ENCODE data around the gene CAMK2N1. TPM values are rescaled to one million over a fixed set of nuclear protein-coding genes. Genes with fewer than 3 reads are reported as not detected.

Gene CAMK2N1
- total and polyA plus RNA-seq, 8 donors: 3.4 to 40.7 (median 6.6) TPM

DNA sequence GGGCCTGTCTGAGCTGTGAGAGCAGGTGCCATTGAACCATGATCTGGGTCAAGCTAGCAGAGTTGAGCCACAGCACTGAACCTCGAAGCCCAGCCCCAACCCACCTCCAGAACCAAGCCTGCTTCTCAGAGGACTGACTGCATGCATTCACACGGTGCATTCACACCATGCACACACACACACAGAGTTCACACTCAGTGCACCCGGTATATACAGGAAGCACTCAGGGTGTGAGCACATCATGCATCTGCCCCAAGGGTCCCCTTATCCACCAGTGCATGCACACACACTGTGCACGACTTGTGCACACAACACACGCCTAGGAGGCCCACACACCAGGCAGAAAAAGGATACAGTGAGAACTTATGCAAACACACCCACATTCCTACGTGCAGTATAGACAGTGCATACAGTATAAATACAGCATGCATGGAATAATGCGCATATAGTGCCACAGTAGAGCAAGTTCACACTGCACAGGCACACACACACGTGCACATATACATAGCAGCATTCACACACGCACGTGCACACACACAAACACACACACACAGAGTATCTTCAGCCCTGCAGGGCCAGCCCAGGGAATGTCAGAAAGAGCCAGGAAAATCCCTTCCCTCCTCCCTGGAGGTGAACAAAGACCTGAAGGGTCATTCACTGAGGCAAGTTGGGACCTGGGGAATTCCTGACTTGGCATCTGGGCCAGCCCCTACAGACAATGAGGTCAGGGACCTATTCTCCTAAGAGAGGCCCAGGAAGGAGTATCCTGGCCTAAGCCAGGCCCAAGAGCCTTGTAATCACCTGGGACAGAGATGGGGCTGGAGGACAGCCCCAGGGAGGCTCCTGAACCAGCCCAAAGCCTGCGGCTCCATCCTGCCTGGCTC, 42.1 kb downstream of the CAMK2N1 start:
- 70 to 80% methylated on average over 11 of the region's 11 CpGs for WGBS, 2 donors
- H3K27me3 ChIP-seq: peaks cover 0 to 5% (median 0%) of the 10 kb centered on the region in 4 donors
- FAIRE-seq (no peak), DNase-seq (no peak), ATAC-seq (peak in 1 of 4 donors; percentile 58)
- no peaks in the 10 kb centered on the region for H3K4me1 ChIP-seq
- intact Hi-C loops (cut with DNase I): no loop called here
- H3K36me3 ChIP-seq: no peaks in the 10 kb centered on the region
- H3K9me3 ChIP-seq: no peaks in the 10 kb centered on the region
- H3K27ac ChIP-seq: no peak overlapping the region
- H3K4me3 ChIP-seq: no peak overlapping the region
- TF ChIP-seq, protein P1, sequence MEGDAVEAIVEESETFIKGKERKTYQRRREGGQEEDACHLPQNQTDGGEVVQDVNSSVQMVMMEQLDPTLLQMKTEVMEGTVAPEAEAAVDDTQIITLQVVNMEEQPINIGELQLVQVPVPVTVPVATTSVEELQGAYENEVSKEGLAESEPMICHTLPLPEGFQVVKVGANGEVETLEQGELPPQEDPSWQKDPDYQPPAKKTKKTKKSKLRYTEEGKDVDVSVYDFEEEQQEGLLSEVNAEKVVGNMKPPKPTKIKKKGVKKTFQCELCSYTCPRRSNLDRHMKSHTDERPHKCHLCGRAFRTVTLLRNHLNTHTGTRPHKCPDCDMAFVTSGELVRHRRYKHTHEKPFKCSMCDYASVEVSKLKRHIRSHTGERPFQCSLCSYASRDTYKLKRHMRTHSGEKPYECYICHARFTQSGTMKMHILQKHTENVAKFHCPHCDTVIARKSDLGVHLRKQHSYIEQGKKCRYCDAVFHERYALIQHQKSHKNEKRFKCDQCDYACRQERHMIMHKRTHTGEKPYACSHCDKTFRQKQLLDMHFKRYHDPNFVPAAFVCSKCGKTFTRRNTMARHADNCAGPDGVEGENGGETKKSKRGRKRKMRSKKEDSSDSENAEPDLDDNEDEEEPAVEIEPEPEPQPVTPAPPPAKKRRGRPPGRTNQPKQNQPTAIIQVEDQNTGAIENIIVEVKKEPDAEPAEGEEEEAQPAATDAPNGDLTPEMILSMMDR (IDR thresholded peaks at IDR 0.05): no peak

DNA sequence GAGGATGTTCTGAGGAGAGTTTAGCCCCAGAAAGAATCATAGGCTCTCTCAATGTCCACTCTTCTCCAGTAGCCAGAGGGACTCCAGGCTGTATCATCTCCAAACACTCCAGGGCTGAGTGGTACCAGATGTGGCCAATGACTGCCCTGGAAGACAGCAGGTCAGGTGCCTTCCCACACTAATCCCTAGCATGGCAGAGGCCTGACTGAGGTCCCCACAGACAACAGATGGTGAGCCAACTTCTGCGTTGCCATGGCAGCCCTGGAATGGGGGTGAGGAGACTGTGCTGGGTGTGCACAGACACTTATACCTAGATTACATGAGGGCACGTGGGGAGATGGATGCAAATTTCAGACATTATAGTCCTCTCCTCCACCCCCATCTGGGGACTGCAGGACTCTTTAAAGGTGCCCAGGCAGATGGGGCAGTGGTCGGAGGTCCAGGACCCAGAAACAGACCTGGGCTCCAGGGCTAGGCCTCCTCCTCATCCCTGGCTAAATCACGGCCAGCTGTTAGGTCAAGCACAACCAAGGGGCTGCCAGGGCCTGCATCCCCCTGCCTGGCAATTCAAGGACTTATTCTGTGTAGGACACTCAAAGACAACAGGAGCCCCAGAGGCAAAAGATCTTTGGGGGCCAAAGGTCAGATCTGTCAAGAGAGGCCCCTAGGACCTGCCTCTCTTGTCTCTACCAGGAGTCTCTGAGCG, 42.9 kb downstream of the CAMK2N1 start:
- 76 to 89% methylated on average over 5 of the region's 5 CpGs for WGBS, 2 donors
- ATAC-seq: peak in 2 of 4 donors; percentile 43 to 48
- no peak for DNase-seq
- Histone ChIP-seq H3K9me3 (no peaks in the 10 kb centered on the region), H3K4me3 (no peak overlapping the region), H3K4me1 (no peaks in the 10 kb centered on the region), H3K27me3 (no peaks in the 10 kb centered on the region), H3K36me3 (no peaks in the 10 kb centered on the region), H3K27ac (no peak overlapping the region)
- intact Hi-C loops (cut with DNase I): no loop called here
- FAIRE-seq: no peak
- TF ChIP-seq, protein P1 (IDR thresholded peaks at IDR 0.05): no peak

DNA sequence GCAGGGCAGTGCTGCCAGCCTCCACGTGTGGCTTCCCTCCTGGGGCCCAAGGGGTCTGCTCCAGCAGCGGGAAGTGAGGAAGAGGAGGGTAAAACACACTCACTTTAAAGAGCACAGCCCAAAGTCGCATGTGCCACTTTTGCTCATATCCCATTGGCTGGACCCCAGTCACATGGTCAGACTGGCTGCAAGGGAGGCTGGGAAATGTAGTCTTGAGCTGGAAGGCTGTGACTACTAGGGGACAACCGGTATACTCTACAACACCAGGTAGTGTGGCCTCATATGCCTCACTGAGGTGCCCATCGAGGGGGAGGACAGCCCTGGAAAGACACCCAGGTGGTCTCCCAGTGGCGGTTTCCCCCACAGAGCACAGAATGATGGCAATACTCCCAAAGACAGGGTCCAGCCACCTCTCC, 45.2 kb downstream of the CAMK2N1 start:
- Histone ChIP-seq H3K27me3 (no peaks in the 10 kb centered on the region), H3K36me3 (no peaks in the 10 kb centered on the region), H3K4me3 (no peak overlapping the region), H3K27ac (no peak overlapping the region), H3K9me3 (no peaks in the 10 kb centered on the region), H3K4me1 (no peaks in the 10 kb centered on the region)
- DNase-seq: peak in 3 of 6 donors; percentile 18 to 36 (median 28)
- TF ChIP-seq, protein P1 (IDR thresholded peaks at IDR 0.05): no peak
- no peak for FAIRE-seq
- ATAC-seq: peak in 3 of 4 donors; percentile 55 to 80 (median 78)
- intact Hi-C loops (cut with DNase I): no loop called here
- 17 to 29% methylated on average over 6 of the region's 6 CpGs for WGBS, 2 donors

DNA sequence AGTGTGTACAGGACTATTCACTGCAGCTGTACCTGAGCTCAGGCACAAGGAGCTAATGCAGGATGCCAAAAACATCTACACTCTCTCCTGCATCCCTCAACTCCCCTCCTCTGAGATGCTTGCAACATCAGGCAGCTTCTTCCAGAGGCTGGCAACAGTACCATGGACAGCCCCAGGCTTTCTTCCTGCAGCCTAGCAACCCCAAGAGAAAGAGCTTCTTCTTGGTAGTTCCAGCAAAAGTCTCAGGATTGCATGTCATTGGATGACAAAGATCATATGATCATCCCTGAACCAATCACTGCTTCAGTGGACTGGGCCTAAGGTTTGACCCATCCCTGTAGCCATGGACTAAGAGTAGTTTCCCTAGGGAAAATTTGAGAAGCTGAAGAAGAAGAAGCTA, 46.7 kb downstream of the CAMK2N1 start:
- no peak for FAIRE-seq
- no peaks in the 10 kb centered on the region for H3K27me3 ChIP-seq
- H3K4me1 ChIP-seq: no peaks in the 10 kb centered on the region
- no peak overlapping the region for H3K4me3 ChIP-seq
- intact Hi-C loops (cut with DNase I): no loop called here
- no peaks in the 10 kb centered on the region for H3K36me3 ChIP-seq
- no peak for ATAC-seq
- no peaks in the 10 kb centered on the region for H3K9me3 ChIP-seq
- DNase-seq: no peak
- TF ChIP-seq, protein P1 (IDR thresholded peaks at IDR 0.05): no peak
- H3K27ac ChIP-seq: no peak overlapping the region

Data from pancreas (tissue), 10 donors.